Measurements from ENCODE around the gene GIGYF2. TPM values are rescaled to one million over a fixed set of nuclear protein-coding genes. Genes with fewer than 3 reads are reported as not detected.

Gene GIGYF2
- total RNA-seq, 1 experiment from 2014 or later, result 60.6 TPM

DNA sequence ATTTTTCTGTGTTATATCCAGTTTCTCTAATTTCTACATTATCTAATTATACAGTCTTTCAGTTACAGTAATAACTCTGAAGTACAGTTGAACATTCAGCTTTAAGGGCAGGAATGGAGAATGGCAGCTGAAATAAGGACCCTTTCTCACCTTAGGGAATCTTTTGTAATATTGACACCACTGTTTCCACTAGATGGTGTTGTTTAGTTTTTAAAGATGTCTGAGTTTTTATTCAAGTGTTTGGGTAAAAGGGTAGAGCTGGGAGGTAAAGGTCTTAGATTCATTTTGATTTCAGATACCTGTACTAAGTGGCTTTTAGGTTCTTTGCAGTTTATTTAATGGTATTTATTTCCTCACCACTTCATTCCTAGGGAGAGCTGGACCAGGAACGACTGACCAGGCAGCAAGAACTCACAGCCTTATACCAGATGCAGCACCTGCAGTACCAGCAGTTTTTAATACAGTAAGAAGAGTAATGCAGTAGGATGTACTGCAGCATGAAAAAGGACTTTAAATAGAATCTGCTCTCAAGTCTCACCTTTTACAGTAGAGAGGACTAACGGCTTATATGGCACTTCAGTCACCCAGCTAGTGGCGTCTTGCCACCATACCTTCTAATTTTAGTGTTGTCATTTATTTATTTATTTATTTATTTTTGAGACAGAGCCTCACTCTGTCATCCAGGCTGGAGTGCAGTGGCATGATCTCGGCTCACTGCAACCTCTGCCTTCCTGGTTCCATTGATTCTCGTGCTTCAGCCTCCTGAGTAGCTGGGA is 112.4 kb downstream of the GIGYF2 start:
- TF ChIP-seq, protein P1, sequence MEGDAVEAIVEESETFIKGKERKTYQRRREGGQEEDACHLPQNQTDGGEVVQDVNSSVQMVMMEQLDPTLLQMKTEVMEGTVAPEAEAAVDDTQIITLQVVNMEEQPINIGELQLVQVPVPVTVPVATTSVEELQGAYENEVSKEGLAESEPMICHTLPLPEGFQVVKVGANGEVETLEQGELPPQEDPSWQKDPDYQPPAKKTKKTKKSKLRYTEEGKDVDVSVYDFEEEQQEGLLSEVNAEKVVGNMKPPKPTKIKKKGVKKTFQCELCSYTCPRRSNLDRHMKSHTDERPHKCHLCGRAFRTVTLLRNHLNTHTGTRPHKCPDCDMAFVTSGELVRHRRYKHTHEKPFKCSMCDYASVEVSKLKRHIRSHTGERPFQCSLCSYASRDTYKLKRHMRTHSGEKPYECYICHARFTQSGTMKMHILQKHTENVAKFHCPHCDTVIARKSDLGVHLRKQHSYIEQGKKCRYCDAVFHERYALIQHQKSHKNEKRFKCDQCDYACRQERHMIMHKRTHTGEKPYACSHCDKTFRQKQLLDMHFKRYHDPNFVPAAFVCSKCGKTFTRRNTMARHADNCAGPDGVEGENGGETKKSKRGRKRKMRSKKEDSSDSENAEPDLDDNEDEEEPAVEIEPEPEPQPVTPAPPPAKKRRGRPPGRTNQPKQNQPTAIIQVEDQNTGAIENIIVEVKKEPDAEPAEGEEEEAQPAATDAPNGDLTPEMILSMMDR (IDR thresholded peaks at IDR 0.05 in 2 of 3, conservative IDR thresholded peaks at IDR 0.05 in 1 of 3; ENCODE audit: borderline replicate concordance in 1 of 3, insufficient read depth in 1 of 3, low read depth in 2 of 3, low read length in 2 of 3), result 0 out of 6 replicates have a peak, but pooled peaks of 1 of the 3 experiments have one; percentile 12
- TF ChIP-seq ELF1 (IDR thresholded peaks at IDR 0.05; ENCODE audit: borderline replicate concordance, low read depth) (no peak), RAD21 (IDR thresholded peaks at IDR 0.05; ENCODE audit: low read depth) (peak; percentile 42; the same call in 1 of the 2 replicates)
- H3K4me1 ChIP-seq (ENCODE audit: control insufficient read depth in 1 of 2, insufficient read depth in 2 of 2, low read length in 2 of 2), result no peaks in the 10 kb centered on the region
- no peak overlapping the region for H3K4me2 ChIP-seq (ENCODE audit: low read length)
- no peak overlapping the region for H3K9ac ChIP-seq (ENCODE audit: low read length)
- H3K79me2 ChIP-seq (ENCODE audit: insufficient read depth, low read length), result 0 out of 2 replicates have a peak, but pooled peaks cover 6% of the 10 kb centered on the region
- H3K27me3 ChIP-seq (ENCODE audit: insufficient read depth, low read length), result no peaks in the 10 kb centered on the region
- H3K9me2 ChIP-seq (ENCODE audit: insufficient read depth), result no peaks in the 10 kb centered on the region
- H3K27ac ChIP-seq (ENCODE audit: low read depth, low read length), result no peak overlapping the region
- DNase-seq (ENCODE audit: low read depth, low spot score) (no peak), ATAC-seq (0 out of 2 replicates have a peak, but pooled peaks have one; percentile 30)
- no peak overlapping the region for H2AFZ ChIP-seq (ENCODE audit: low read depth, low read length, poor library complexity, severe bottlenecking)
- intact Hi-C loops (cut with micrococcal nuclease), result no loop called here
- H3K4me3 ChIP-seq (replicated peaks in 1 of 2; ENCODE audit: low read depth in 1 of 2, low read length in 2 of 2), result no peak overlapping the region
- H3K36me3 ChIP-seq (ENCODE audit: control insufficient read depth in 1 of 2, insufficient read depth in 2 of 2, low read length in 2 of 2), result peaks cover 30 to 36% of the 10 kb centered on the region in 2 experiments; a peak in 3 of 4 replicates
- H4K20me1 ChIP-seq (ENCODE audit: insufficient read depth), result no peaks in the 10 kb centered on the region
- ChIA-PET RAD21 (ENCODE audit: low non-redundant PET in 1 of 2, low total read pairs in 2 of 2, uncharacterized antibody in 2 of 2, unreplicated experiment in 2 of 2) (no interaction called here), CTCF (interaction anchor here (0.5 kb wide), 1 partner anchor 194 kb away, joined by 3 read pairs; no protein-coding TSS in a partner anchor), POLR2A (no interaction called here)
- no TSS peak for BruUV-seq (replicated peaks)
- H3K9me3 ChIP-seq (ENCODE audit: control insufficient read depth in 1 of 2, insufficient read depth in 1 of 2, low read depth in 1 of 2, low read length in 2 of 2), result no peaks in the 10 kb centered on the region

DNA sequence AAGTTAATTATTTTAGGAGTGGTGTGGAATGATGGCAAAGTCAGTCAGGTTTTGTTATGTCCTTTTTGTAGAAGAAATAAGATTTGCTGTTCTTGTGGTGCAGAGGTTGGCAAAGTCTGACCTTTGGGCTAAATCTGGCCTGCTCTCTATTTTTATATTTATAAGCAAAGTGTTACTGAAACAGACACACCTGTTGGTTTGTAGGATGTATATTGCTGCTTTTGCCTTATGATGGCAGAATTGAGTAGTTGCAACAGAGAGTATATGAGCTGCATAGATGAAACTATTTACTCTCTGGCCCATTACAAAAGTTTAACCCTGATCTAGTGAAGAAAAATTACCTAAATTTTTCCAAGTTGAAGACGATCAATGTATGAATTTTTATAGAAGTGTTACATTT is 113.3 kb downstream of the GIGYF2 start:
- Histone ChIP-seq H3K4me3 (replicated peaks in 1 of 2; ENCODE audit: low read depth in 1 of 2, low read length in 2 of 2) (no peak overlapping the region), H3K9me2 (ENCODE audit: insufficient read depth) (no peaks in the 10 kb centered on the region), H3K9ac (ENCODE audit: low read length) (no peak overlapping the region), H4K20me1 (ENCODE audit: insufficient read depth) (no peaks in the 10 kb centered on the region), H2AFZ (ENCODE audit: low read depth, low read length, poor library complexity, severe bottlenecking) (no peak overlapping the region), H3K4me1 (ENCODE audit: control insufficient read depth in 1 of 2, insufficient read depth in 2 of 2, low read length in 2 of 2) (no peaks in the 10 kb centered on the region), H3K4me2 (ENCODE audit: low read length) (no peak overlapping the region), H3K27ac (ENCODE audit: low read depth, low read length) (no peak overlapping the region), H3K27me3 (ENCODE audit: insufficient read depth, low read length) (no peaks in the 10 kb centered on the region), H3K9me3 (ENCODE audit: control insufficient read depth in 1 of 2, insufficient read depth in 1 of 2, low read depth in 1 of 2, low read length in 2 of 2) (no peaks in the 10 kb centered on the region), H3K79me2 (ENCODE audit: insufficient read depth, low read length) (no peaks in the 10 kb centered on the region), H3K36me3 (ENCODE audit: control insufficient read depth in 1 of 2, insufficient read depth in 2 of 2, low read length in 2 of 2) (peaks cover 33 to 36% of the 10 kb centered on the region in 2 experiments; a peak in 3 of 4 replicates)
- intact Hi-C loops (cut with micrococcal nuclease), result no loop called here
- ChIA-PET CTCF (no interaction called here), POLR2A (no interaction called here), RAD21 (ENCODE audit: low non-redundant PET in 1 of 2, low total read pairs in 2 of 2, uncharacterized antibody in 2 of 2, unreplicated experiment in 2 of 2) (no interaction called here)
- no TSS peak for BruUV-seq (replicated peaks)
- ATAC-seq (no peak), DNase-seq (ENCODE audit: low read depth, low spot score) (no peak)
- TF ChIP-seq, protein P1 (IDR thresholded peaks at IDR 0.05 in 2 of 3, conservative IDR thresholded peaks at IDR 0.05 in 1 of 3; ENCODE audit: borderline replicate concordance in 1 of 3, insufficient read depth in 1 of 3, low read depth in 2 of 3, low read length in 2 of 3), result no peak
- TF ChIP-seq FOSL1 (IDR thresholded peaks at IDR 0.05; ENCODE audit: low read depth) (no peak), YY1 (IDR thresholded peaks at IDR 0.05; ENCODE audit: extremely low read depth, insufficient replicate concordance, low read depth, low read length) (no peak), CBX3 (IDR thresholded peaks at IDR 0.05; ENCODE audit: low read depth) (no peak), CEBPB (IDR thresholded peaks at IDR 0.05; ENCODE audit: low read depth) (no peak), EZH2 (IDR thresholded peaks at IDR 0.05) (no peak), SIN3A (IDR thresholded peaks at IDR 0.05; ENCODE audit: low read depth) (no peak)
- TF ChIP-seq, protein P2, sequence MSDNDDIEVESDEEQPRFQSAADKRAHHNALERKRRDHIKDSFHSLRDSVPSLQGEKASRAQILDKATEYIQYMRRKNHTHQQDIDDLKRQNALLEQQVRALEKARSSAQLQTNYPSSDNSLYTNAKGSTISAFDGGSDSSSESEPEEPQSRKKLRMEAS (IDR thresholded peaks at IDR 0.05), result no peak
- TF ChIP-seq, protein P3, sequence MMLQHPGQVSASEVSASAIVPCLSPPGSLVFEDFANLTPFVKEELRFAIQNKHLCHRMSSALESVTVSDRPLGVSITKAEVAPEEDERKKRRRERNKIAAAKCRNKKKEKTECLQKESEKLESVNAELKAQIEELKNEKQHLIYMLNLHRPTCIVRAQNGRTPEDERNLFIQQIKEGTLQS (IDR thresholded peaks at IDR 0.05), result no peak

All from HCT116 (cell line).